Measurements from ENCODE around the gene GBA2.

DNA sequence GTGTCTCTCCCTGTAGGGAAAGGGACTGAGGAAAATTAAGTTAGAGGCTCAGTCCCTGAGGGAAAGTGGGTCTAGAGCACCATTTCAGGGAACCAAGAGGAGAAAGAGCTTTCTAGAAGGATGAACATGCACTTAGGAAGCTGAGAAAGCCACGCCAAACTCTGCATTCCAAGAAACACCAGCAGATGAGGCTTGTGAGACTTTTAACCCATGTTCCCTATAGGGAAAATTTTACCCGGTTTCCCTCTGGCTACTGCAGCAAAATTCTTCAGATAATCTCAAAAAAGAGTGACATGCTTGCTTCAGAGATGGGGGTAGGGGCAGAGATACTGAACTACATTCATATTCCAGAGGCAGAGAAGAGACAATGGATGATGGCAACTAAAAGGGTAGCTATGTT is 25.6 kb downstream of the GBA2 start:
- TF ChIP-seq POLR2A (IDR thresholded peaks at IDR 0.05): no peak
- TF ChIP-seq, protein P1, sequence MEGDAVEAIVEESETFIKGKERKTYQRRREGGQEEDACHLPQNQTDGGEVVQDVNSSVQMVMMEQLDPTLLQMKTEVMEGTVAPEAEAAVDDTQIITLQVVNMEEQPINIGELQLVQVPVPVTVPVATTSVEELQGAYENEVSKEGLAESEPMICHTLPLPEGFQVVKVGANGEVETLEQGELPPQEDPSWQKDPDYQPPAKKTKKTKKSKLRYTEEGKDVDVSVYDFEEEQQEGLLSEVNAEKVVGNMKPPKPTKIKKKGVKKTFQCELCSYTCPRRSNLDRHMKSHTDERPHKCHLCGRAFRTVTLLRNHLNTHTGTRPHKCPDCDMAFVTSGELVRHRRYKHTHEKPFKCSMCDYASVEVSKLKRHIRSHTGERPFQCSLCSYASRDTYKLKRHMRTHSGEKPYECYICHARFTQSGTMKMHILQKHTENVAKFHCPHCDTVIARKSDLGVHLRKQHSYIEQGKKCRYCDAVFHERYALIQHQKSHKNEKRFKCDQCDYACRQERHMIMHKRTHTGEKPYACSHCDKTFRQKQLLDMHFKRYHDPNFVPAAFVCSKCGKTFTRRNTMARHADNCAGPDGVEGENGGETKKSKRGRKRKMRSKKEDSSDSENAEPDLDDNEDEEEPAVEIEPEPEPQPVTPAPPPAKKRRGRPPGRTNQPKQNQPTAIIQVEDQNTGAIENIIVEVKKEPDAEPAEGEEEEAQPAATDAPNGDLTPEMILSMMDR (IDR thresholded peaks at IDR 0.05): no peak
